ENCODE results near the gene IQSEC1. TPM values are rescaled to one million over a fixed set of nuclear protein-coding genes. Genes with fewer than 3 reads are reported as not detected.

Gene IQSEC1
- total and polyA plus RNA-seq, 2 donors (not counting 1 experiment from before 2014, with no cell fraction given): 4.3 to 18.2 TPM

- Histone ChIP-seq H3K4me1 (ENCODE audit: control insufficient read depth, extremely low read depth, insufficient read depth, low read length) (no peaks in the 10 kb centered on the region), H3K4me2 (ENCODE audit: extremely low read depth, insufficient read depth, low read length) (no peak overlapping the region), H2AFZ (ENCODE audit: low read length) (no peak overlapping the region), H3K36me3 (ENCODE audit: control insufficient read depth, insufficient read depth, low read length) (peaks cover 1% of the 10 kb centered on the region), H3K79me2 (ENCODE audit: control insufficient read depth, insufficient read depth, low read length) (no peaks in the 10 kb centered on the region), H3K27me3 (ENCODE audit: control insufficient read depth, insufficient read depth, low read length) (no peaks in the 10 kb centered on the region), H4K20me1 (ENCODE audit: control insufficient read depth, extremely low read depth, insufficient read depth, low read length) (no peaks in the 10 kb centered on the region), H3K9me3 (ENCODE audit: control insufficient read depth, insufficient read depth, low read depth, low read length) (no peaks in the 10 kb centered on the region), H3K4me3 (replicated peaks in 1 of 4; ENCODE audit: control extremely low read depth in 1 of 4, insufficient read depth in 1 of 4, low read depth in 3 of 4, low read length in 4 of 4) (no peak overlapping the region), H3K9ac (ENCODE audit: insufficient read depth, low read length) (no peak overlapping the region), H3K27ac (ENCODE audit: insufficient read depth, low read length) (no peak overlapping the region)
- no peak for TF ChIP-seq CTCF (conservative IDR thresholded peaks at IDR 0.05 in 1 of 2, IDR thresholded peaks at IDR 0.05 in 1 of 2; ENCODE audit: low read depth in 1 of 2, low read length in 2 of 2)
- no peak for TF ChIP-seq EZH2 (IDR thresholded peaks at IDR 0.05; ENCODE audit: low read length, missing control alignments)
- DNase-seq (ENCODE audit: low read depth in 2 of 2): no peak
Measured at GRCh38 chr3:12925648-12926047, 147.6 kb downstream of the IQSEC1 start.

GRCh38 chr3:12924437-12924836 is 148.8 kb downstream of the IQSEC1 start:
- no peaks in the 10 kb centered on the region for H3K27me3 ChIP-seq (ENCODE audit: control insufficient read depth, insufficient read depth, low read length)
- no peak for DNase-seq (ENCODE audit: low read depth in 2 of 2)
- no peaks in the 10 kb centered on the region for H3K4me1 ChIP-seq (ENCODE audit: control insufficient read depth, extremely low read depth, insufficient read depth, low read length)
- no peak overlapping the region for H3K27ac ChIP-seq (ENCODE audit: insufficient read depth, low read length)
- no peak overlapping the region for H3K9ac ChIP-seq (ENCODE audit: insufficient read depth, low read length)
- no peaks in the 10 kb centered on the region for H3K9me3 ChIP-seq (ENCODE audit: control insufficient read depth, insufficient read depth, low read depth, low read length)
- H4K20me1 ChIP-seq (ENCODE audit: control insufficient read depth, extremely low read depth, insufficient read depth, low read length): no peaks in the 10 kb centered on the region
- TF ChIP-seq EZH2 (IDR thresholded peaks at IDR 0.05; ENCODE audit: low read length, missing control alignments): no peak
- TF ChIP-seq CTCF (conservative IDR thresholded peaks at IDR 0.05 in 1 of 2, IDR thresholded peaks at IDR 0.05 in 1 of 2; ENCODE audit: low read depth in 1 of 2, low read length in 2 of 2): no peak
- peaks cover 1% of the 10 kb centered on the region for H3K36me3 ChIP-seq (ENCODE audit: control insufficient read depth, insufficient read depth, low read length)
- H3K4me2 ChIP-seq (ENCODE audit: extremely low read depth, insufficient read depth, low read length): no peak overlapping the region
- no peak overlapping the region for H2AFZ ChIP-seq (ENCODE audit: low read length)
- H3K79me2 ChIP-seq (ENCODE audit: control insufficient read depth, insufficient read depth, low read length): no peaks in the 10 kb centered on the region
- no peak overlapping the region for H3K4me3 ChIP-seq (replicated peaks in 1 of 4; ENCODE audit: control extremely low read depth in 1 of 4, insufficient read depth in 1 of 4, low read depth in 3 of 4, low read length in 4 of 4)

DNA sequence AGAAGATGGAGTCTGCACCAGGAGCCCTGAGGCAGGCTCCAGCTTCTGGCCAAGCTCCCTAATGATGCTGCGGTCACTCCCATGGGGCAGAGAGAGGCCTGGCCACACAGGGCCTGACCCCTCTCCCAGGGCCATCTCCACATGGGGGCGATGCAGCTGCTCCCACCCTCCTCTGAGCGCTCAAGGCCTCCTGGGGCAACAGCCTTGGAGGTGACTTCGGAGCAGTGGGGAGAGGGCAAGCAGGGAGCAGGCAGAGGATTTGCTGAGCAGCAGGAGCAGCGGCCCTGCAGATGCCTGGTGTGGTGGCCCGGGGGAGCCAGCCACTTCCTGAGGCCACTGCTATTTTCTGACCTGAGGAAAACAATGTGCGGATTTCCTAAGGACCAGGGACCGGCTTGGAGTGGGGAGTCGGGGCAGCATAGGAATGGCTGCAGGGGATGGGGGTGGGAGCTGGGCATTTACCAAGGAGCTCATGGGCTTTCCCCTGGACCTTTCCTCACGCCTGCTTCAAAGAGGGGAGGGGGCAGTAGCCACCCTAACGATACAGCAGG is 150.3 kb downstream of the IQSEC1 start:
- H3K27ac ChIP-seq (ENCODE audit: insufficient read depth, low read length): no peak overlapping the region
- H4K20me1 ChIP-seq (ENCODE audit: control insufficient read depth, extremely low read depth, insufficient read depth, low read length): no peaks in the 10 kb centered on the region
- no peak for TF ChIP-seq CTCF (conservative IDR thresholded peaks at IDR 0.05 in 1 of 2, IDR thresholded peaks at IDR 0.05 in 1 of 2; ENCODE audit: low read depth in 1 of 2, low read length in 2 of 2)
- TF ChIP-seq EZH2 (IDR thresholded peaks at IDR 0.05; ENCODE audit: low read length, missing control alignments): no peak
- DNase-seq (ENCODE audit: low read depth in 2 of 2): no peak
- peaks cover 4% of the 10 kb centered on the region for H3K36me3 ChIP-seq (ENCODE audit: control insufficient read depth, insufficient read depth, low read length)
- H3K9me3 ChIP-seq (ENCODE audit: control insufficient read depth, insufficient read depth, low read depth, low read length): no peaks in the 10 kb centered on the region
- no peak overlapping the region for H3K4me2 ChIP-seq (ENCODE audit: extremely low read depth, insufficient read depth, low read length)
- no peaks in the 10 kb centered on the region for H3K79me2 ChIP-seq (ENCODE audit: control insufficient read depth, insufficient read depth, low read length)
- H3K4me3 ChIP-seq (replicated peaks in 1 of 4; ENCODE audit: control extremely low read depth in 1 of 4, insufficient read depth in 1 of 4, low read depth in 3 of 4, low read length in 4 of 4): no peak overlapping the region
- no peaks in the 10 kb centered on the region for H3K27me3 ChIP-seq (ENCODE audit: control insufficient read depth, insufficient read depth, low read length)
- no peak overlapping the region for H2AFZ ChIP-seq (ENCODE audit: low read length)
- H3K4me1 ChIP-seq (ENCODE audit: control insufficient read depth, extremely low read depth, insufficient read depth, low read length): no peaks in the 10 kb centered on the region
- no peak overlapping the region for H3K9ac ChIP-seq (ENCODE audit: insufficient read depth, low read length)
